T-helper 17 cell (primary cell): ENCODE measurements around the gene EIF4A3. TPM values are rescaled to one million over a fixed set of nuclear protein-coding genes. Genes with fewer than 3 reads are reported as not detected.

ENCODE experiments used
- ATAC-seq: fragments of 150-1000 bp; cut with Tn5 transposase; 2 replicates; pipeline ENCODE4 v1.10.0; 2021; ENCODE audit warnings: mild to moderate bottlenecking, moderate library complexity
- DNase-seq, 3 donors: peaks; one replicate each; pipeline versions ENCODE4 v3.0.0 to v3.0.0-alpha.2; 2020 to 2021
- H3K9me3 ChIP-seq: one replicate; pipeline ENCODE4 v1.7.0; 2013; ENCODE audit warnings: low read length, mild to moderate bottlenecking; ENCODE audit not compliant: control insufficient read depth, poor library complexity, severe bottlenecking
- H3K27ac Mint-ChIP-seq: one replicate; pipeline ENCODE4 v1.8.0; 2022; ENCODE audit warnings: mild to moderate bottlenecking, moderate library complexity, mixed read lengths
- H3K27me3 Mint-ChIP-seq: one replicate; pipeline ENCODE4 v1.8.0; 2022; ENCODE audit warnings: mixed read lengths
- H3K36me3 Mint-ChIP-seq: one replicate; pipeline ENCODE4 v1.8.0; 2022; ENCODE audit warnings: low read depth, mixed read lengths
- H3K4me1 Mint-ChIP-seq: one replicate; pipeline ENCODE4 v1.8.0; 2022; ENCODE audit warnings: mild to moderate bottlenecking, mixed read lengths
- H3K4me3 Mint-ChIP-seq: one replicate; pipeline ENCODE4 v1.8.0; 2022; ENCODE audit warnings: mild to moderate bottlenecking, moderate library complexity, mixed read lengths
- total RNA-seq, 4 donors: library from RNA in 2 of 4; stranded (reverse) in 2 of 4; gene quantifications; one replicate each; pipeline ENCODE4 v1.2.3 and lab custom pipeline; 2022 to 2026

Gene EIF4A3
- total RNA-seq, 2 donors from 2014 or later = 86.2 to 92.2 TPM

GRCh38 chr17:80122926-80123505 lies 23.9 kb downstream of the EIF4A3 start:
- no peaks in the 10 kb centered on the region for H3K36me3 Mint-ChIP-seq

GRCh38 chr17:80122026-80122575 lies 24.8 kb downstream of the EIF4A3 start:
- no peaks in the 10 kb centered on the region for H3K9me3 ChIP-seq
- no peak for ATAC-seq
- Mint-ChIP-seq H3K27ac (no peak overlapping the region), H3K4me1 (no peaks in the 10 kb centered on the region), H3K27me3 (peaks cover 16% of the 10 kb centered on the region), H3K4me3 (no peak overlapping the region), H3K36me3 (no peaks in the 10 kb centered on the region)
- DNase-seq = no peak

More at GRCh38 chr17:80122926-80123505, 23.9 kb downstream of the EIF4A3 start:
- DNase-seq (no peak), ATAC-seq (no peak)
- H3K4me3 Mint-ChIP-seq = no peak overlapping the region
- H3K4me1 Mint-ChIP-seq = no peaks in the 10 kb centered on the region
- H3K27me3 Mint-ChIP-seq = peaks cover 19% of the 10 kb centered on the region
- no peak overlapping the region for H3K27ac Mint-ChIP-seq
- no peaks in the 10 kb centered on the region for H3K9me3 ChIP-seq

- Mint-ChIP-seq H3K27ac (no peak overlapping the region), H3K36me3 (no peaks in the 10 kb centered on the region), H3K4me3 (no peak overlapping the region), H3K4me1 (no peaks in the 10 kb centered on the region), H3K27me3 (peaks cover 10% of the 10 kb centered on the region)
- H3K9me3 ChIP-seq = no peaks in the 10 kb centered on the region
- no peak for ATAC-seq
- DNase-seq = no peak
Measured at GRCh38 chr17:80119839-80120238, 27.1 kb downstream of the EIF4A3 start.

GRCh38 chr17:80119271-80119791 lies 27.6 kb downstream of the EIF4A3 start:
- peaks cover 6% of the 10 kb centered on the region for H3K27me3 Mint-ChIP-seq
- no peak for ATAC-seq
- H3K27ac Mint-ChIP-seq = no peak overlapping the region

GRCh38 chr17:80118601-80119270 lies 28.2 kb downstream of the EIF4A3 start:
- Mint-ChIP-seq H3K36me3 (no peaks in the 10 kb centered on the region), H3K27ac (no peak overlapping the region), H3K4me1 (peaks cover 3% of the 10 kb centered on the region), H3K27me3 (no peaks in the 10 kb centered on the region), H3K4me3 (no peak overlapping the region)
- ATAC-seq (no peak), DNase-seq (no peak)
- no peaks in the 10 kb centered on the region for H3K9me3 ChIP-seq

More at GRCh38 chr17:80119271-80119791, 27.6 kb downstream of the EIF4A3 start:
- no peak for DNase-seq
- H3K4me1 Mint-ChIP-seq = peaks cover 2% of the 10 kb centered on the region
- H3K36me3 Mint-ChIP-seq = no peaks in the 10 kb centered on the region
- H3K4me3 Mint-ChIP-seq = no peak overlapping the region
- H3K9me3 ChIP-seq = no peaks in the 10 kb centered on the region

- Mint-ChIP-seq H3K36me3 (no peaks in the 10 kb centered on the region), H3K4me3 (no peak overlapping the region)
- no peak for DNase-seq
Measured at GRCh38 chr17:80117491-80118401, 29.2 kb downstream of the EIF4A3 start.

GRCh38 chr17:80116921-80117380 lies 30.0 kb downstream of the EIF4A3 start:
- H3K4me1 Mint-ChIP-seq = peaks cover 3% of the 10 kb centered on the region
- no peak for DNase-seq
- no peaks in the 10 kb centered on the region for H3K9me3 ChIP-seq
- H3K27ac Mint-ChIP-seq = no peak overlapping the region
- H3K4me3 Mint-ChIP-seq = no peak overlapping the region
- H3K27me3 Mint-ChIP-seq = no peaks in the 10 kb centered on the region
- ATAC-seq = no peak
- no peaks in the 10 kb centered on the region for H3K36me3 Mint-ChIP-seq

More at GRCh38 chr17:80117491-80118401, 29.2 kb downstream of the EIF4A3 start:
- no peak for ATAC-seq
- no peaks in the 10 kb centered on the region for H3K27me3 Mint-ChIP-seq
- no peaks in the 10 kb centered on the region for H3K9me3 ChIP-seq
- H3K27ac Mint-ChIP-seq = no peak overlapping the region
- peaks cover 3% of the 10 kb centered on the region for H3K4me1 Mint-ChIP-seq

GRCh38 chr17:80116276-80116920 lies 30.5 kb downstream of the EIF4A3 start:
- H3K4me1 Mint-ChIP-seq = peaks cover 3% of the 10 kb centered on the region
- ATAC-seq (no peak), DNase-seq (no peak)

GRCh38 chr17:80115159-80115558 lies 31.8 kb downstream of the EIF4A3 start:
- no peak for DNase-seq
- H3K4me3 Mint-ChIP-seq = no peak overlapping the region
- peaks cover 3% of the 10 kb centered on the region for H3K4me1 Mint-ChIP-seq
- ATAC-seq = no peak
- no peaks in the 10 kb centered on the region for H3K36me3 Mint-ChIP-seq
- no peaks in the 10 kb centered on the region for H3K27me3 Mint-ChIP-seq
- no peak overlapping the region for H3K27ac Mint-ChIP-seq
- H3K9me3 ChIP-seq = no peaks in the 10 kb centered on the region

More at GRCh38 chr17:80116276-80116920, 30.5 kb downstream of the EIF4A3 start:
- H3K9me3 ChIP-seq = no peaks in the 10 kb centered on the region
- Mint-ChIP-seq H3K27ac (no peak overlapping the region), H3K4me3 (no peak overlapping the region), H3K36me3 (no peaks in the 10 kb centered on the region), H3K27me3 (no peaks in the 10 kb centered on the region)

- peaks cover 3% of the 10 kb centered on the region for H3K4me1 Mint-ChIP-seq
- H3K9me3 ChIP-seq = no peaks in the 10 kb centered on the region
- H3K27me3 Mint-ChIP-seq = no peaks in the 10 kb centered on the region
- no peak overlapping the region for H3K4me3 Mint-ChIP-seq
- DNase-seq = no peak
- no peaks in the 10 kb centered on the region for H3K36me3 Mint-ChIP-seq
- no peak overlapping the region for H3K27ac Mint-ChIP-seq
- ATAC-seq = no peak
Measured at GRCh38 chr17:80114758-80115157, 32.2 kb downstream of the EIF4A3 start.

- DNase-seq (no peak), ATAC-seq (no peak)
- Mint-ChIP-seq H3K27me3 (no peaks in the 10 kb centered on the region), H3K4me3 (no peak overlapping the region), H3K4me1 (peaks cover 3% of the 10 kb centered on the region), H3K27ac (no peak overlapping the region), H3K36me3 (no peaks in the 10 kb centered on the region)
- H3K9me3 ChIP-seq = no peaks in the 10 kb centered on the region
Measured at GRCh38 chr17:80113033-80113484, 33.9 kb downstream of the EIF4A3 start.

GRCh38 chr17:80112471-80113032 lies 34.4 kb downstream of the EIF4A3 start:
- no peak overlapping the region for H3K27ac Mint-ChIP-seq
- H3K4me3 Mint-ChIP-seq = no peak overlapping the region
- H3K4me1 Mint-ChIP-seq = peaks cover 3% of the 10 kb centered on the region
- no peak for DNase-seq
- H3K36me3 Mint-ChIP-seq = no peaks in the 10 kb centered on the region
- no peak for ATAC-seq
- no peaks in the 10 kb centered on the region for H3K27me3 Mint-ChIP-seq
- H3K9me3 ChIP-seq = no peaks in the 10 kb centered on the region
